ENCODE measurements around the gene ZNF254. TPM values are rescaled to one million over a fixed set of nuclear protein-coding genes. Genes with fewer than 3 reads are reported as not detected.

ZNF254 gene
- total RNA-seq (ENCODE audit: low replicate concordance) = 4.4 and 11.7 TPM in 2 replicates

DNA sequence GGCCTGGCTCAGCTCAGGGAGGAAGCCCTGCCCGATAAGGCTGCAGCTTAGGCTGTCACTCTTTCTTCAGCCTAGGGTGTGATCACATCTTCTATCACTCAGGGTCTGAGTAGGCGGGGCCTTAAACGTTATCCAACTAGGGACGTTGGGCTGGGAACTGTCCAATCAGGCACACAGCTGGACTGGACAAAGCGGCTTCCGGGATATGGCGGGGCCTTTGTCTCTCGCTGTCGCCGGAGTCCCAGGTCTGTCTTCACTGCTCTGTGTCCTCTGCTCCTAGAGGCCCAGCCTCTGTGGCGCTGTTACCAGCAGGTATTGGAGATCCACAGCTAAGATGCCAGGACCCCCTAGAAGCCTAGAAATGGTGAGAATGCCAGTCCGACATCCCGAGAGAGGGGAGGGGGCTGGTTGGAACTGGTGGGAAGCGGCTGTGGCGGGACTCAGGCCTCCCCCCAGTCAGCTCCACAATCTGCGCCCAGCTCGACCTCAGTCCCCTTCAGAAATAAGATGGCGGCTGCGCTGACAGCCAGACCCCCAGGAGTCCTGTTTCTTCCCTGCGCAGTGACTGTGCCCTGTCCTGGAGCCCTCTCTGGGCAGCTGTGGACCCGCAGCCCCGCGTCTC, at the start of gene ZNF254:
TSS of gene ZNF254 (plus strand) at position 214 of the 622 bp plus-strand sequence. CDS start at position 335, 121 bp downstream.

Other genes with a start within 250 kb of the ZNF254 start
- 0.12 and 1.4 TPM in 2 replicates for gene ZNF726, start 172.3 kb upstream of the ZNF254 start, total RNA-seq (ENCODE audit: low replicate concordance)